Eye (tissue), 1 donor: Measurements from ENCODE around the gene CCDC34.

Source experiments
- DNase-seq: peaks from one replicate; pipeline ENCODE4 v3.0.0-alpha.2; 2015

Gene CCDC34

DNA sequence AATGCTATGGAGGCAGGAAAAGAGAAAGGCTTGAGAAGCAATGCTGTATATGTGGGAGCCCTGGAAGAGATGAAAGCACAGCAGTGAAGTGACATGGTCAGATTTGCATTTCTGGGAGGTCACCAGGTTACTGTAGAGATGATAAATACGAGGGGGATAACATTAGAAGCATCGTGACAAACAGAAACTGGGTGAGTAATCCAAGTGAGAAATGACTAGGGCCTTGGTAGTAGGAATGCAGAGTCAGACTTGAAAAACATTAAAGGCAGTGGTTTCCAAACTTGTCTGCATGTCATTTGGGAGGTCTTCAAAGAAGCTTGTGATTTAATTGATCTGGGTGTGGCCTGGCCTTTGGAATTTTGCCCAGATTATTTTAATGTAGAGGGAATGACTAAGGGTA lies 43.9 kb downstream of the CCDC34 start:
- DNase-seq, result no peak

GRCh38 chr11:27317751-27318150 lies 45.3 kb downstream of the CCDC34 start:
- no peak for DNase-seq

DNA sequence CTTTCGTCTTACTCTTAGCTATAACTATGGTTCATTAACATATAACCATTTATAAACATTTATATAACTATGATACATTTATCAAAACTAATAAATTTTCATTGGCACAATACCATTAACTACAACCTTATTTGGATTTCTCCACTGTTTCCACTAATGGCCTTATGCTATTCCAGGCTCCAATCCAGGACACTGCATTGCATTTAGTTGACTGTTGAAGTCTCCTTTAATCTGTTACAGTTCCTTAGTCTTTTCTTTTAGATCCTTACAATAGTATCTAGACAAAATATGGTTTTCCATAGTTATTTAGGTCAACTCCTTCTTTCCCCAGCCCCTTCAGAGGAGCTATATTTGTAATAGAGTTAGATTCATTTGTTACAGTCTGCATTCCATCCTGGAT lies 47.2 kb downstream of the CCDC34 start:
- DNase-seq, result no peak

GRCh38 chr11:27313157-27313821 lies 49.7 kb downstream of the CCDC34 start:
- DNase-seq, result no peak

DNA sequence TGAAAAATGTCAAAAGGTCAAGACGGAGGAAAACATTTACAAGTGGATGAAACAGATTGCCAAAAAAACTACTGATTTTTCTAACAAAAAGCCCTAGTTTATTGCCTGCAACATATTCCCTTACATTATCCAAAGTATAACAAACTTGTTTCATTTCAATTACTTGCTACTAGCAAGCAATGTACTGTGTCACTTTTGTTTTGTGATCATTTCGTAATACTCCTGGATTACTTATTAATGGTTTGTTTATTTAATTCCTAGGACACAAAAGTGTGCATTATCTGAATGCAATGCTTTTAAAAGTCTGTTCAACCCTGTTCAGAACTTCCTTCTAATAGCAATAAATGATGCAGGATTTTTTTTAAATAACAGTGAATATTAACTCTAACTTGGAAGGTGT lies 50.9 kb downstream of the CCDC34 start:
- DNase-seq, result no peak

- peak; percentile 36 for DNase-seq
Observed at GRCh38 chr11:27310707-27311106, 52.3 kb downstream of the CCDC34 start.

- no peak for DNase-seq
Observed at GRCh38 chr11:27310182-27310581, 52.8 kb downstream of the CCDC34 start.

DNA sequence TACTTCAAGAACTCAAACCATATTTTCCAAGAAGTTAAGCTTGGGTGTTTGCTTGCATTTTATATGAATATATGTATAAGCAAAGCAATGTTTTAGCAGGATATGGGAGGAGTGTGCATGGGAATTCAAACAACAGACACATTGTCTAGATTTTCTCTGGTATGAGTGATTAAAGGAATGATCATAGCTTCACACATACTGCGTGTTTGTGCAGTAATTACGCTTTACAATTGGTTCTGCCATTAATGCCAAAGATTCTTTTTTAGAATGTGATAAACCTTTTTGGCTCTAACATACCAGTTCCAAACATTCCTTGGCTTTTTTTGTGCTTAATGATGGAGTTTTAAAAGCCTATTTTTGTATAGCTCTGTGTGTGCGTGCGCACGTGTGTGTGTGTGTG lies 54.0 kb downstream of the CCDC34 start:
- DNase-seq, result peak; percentile 44

GRCh38 chr11:27307232-27307631 lies 55.8 kb downstream of the CCDC34 start:
- no peak for DNase-seq

GRCh38 chr11:27305751-27306150 lies 57.3 kb downstream of the CCDC34 start:
- no peak for DNase-seq

GRCh38 chr11:27304514-27304913 lies 58.5 kb downstream of the CCDC34 start:
- no peak for DNase-seq

GRCh38 chr11:27303903-27304302 lies 59.1 kb downstream of the CCDC34 start:
- DNase-seq, result no peak

DNA sequence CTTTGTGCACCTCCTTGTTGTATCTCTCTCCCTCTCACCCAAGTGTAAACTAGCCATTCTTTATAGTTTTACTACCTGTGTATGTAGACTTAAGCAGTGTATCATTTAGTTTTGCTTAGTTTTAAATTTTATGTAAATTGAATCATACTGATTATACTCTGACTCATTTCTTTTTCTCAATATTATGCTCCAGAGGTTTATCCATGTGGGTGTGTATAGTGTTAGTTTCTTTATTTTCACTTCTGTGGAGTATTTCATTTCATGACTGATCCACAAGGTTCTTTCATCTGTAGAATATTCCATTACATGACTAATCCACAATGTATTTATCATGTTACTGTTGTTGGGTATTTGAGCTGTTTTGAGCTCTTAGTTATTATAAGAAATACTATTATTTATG lies 62.0 kb downstream of the CCDC34 start:
- no peak for DNase-seq

- DNase-seq, result no peak
Observed at GRCh38 chr11:27297616-27298015, 65.4 kb downstream of the CCDC34 start.

- DNase-seq, result no peak
Observed at GRCh38 chr11:27296497-27296896, 66.5 kb downstream of the CCDC34 start.

- no peak for DNase-seq
Observed at GRCh38 chr11:27295928-27296327, 67.1 kb downstream of the CCDC34 start.

DNA sequence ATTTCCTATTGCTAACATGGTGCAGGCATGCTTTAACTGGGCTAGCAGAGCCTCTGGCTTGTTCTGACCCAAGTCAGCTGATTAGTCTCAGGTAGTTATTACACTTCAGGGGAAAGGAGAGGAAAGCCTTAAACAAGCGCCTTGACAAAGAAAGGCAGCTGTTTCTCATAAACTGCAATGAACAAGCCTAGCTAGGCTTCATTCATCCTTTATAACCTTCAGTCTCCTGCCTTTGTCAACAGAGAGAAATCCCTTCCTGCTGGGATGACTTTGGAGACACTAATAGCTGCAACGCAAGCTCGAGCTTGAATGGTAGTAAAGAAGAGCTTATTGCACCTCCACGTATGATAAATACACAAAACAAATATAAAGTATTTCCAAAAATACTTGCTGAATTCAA lies 68.4 kb downstream of the CCDC34 start:
- DNase-seq, result no peak

- no peak for DNase-seq
Observed at GRCh38 chr11:27293515-27294417, 69.2 kb downstream of the CCDC34 start.

GRCh38 chr11:27292637-27293010 lies 70.4 kb downstream of the CCDC34 start:
- no peak for DNase-seq

DNA sequence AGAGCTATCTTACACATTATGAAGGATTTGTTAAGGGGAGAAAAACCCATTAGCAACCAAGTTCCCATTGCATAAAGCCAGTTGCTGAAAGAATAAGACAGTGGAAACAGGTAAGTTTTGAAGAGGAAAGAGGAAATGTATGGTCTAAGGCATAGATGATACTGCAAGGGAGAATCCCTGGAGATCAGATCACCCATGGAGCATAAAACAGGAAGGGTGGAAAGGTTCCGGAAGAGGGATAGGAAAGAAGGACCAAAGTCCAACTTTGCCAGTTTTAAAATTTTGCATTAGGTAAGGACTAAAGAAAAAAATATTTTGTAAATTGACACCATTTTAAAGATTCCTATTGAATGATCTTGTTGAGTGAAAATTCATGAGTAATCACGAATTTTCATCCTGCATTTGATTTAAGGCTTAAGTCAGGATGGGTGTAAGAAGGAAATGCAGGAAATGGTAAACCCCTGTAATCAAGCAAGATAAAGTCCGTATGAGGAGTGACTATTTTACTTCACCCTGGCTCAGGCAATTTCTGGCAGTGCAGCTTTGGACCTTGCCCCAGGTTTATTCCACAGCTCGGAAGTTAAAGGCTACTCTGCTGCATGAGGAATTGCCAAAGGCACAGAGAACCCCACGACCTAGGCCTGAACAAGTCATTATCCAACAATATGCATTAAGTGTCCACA lies 70.9 kb downstream of the CCDC34 start:
- no peak for DNase-seq

DNA sequence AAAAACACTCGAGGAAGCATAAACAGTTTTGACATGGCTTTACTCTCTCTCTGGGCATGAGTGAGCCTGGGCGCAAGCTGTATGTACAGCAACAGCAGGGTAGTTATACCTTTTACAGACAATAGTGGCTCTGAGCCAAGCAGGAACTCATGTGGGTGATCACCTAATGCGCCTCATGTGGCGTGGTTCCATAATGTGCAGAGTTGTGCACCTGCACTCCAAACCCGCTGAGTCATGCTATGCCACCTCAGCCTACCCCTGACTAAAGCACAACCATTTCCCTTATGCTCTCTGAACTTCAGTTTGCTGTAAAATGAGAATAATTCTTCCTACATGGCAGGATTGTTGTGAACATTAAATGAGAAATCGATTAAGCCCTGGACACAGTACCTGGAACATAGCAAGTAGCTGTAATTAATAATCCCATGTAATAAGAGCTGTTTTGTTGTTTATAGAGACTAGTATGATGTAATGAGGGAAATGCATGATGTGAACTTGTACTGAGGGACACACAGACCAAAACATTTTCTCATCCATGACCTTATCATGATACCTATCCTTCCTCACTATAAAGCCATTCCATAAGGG lies 71.6 kb downstream of the CCDC34 start:
- no peak for DNase-seq

DNA sequence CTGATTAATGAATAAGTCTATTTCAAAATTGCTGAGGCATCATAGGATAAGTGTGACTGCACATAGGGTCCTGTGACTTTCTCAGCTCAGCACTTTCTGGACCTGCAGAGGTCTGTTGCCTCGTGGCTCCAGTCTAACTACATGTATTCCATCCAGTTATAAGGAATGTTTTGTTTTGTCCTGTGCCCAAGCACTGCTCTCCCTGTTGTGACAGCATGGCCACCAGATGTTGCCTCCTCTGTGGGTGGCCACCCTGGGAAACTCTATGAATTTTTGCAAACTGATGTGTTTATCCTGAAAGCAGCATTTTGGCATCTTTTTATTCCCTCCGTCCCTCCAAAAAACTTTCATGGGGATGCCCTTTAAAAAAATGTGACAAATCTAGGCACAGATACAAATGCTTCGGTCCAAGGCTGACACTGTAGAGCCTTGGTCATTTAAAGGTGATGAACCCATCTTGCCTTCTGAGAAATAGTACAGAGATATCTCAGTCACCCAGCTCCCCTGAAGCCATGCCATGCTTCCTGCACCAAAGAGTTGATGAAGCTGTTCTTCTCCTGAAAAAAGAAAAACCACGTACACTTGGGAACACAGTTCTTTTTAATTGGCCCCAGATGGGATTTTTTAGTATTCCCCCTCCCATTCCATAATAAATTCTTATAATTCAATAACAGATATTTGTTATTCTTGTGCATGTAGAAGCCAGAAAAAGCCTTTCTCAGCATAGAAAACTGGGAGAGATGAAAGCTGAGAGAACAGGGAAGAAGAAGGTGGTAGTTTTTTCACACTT lies 72.6 kb downstream of the CCDC34 start:
- DNase-seq, result no peak
